HG02642 (cell line): ENCODE measurements around the gene KIF16B.
"Not testable (repeated sequence)": the region's sequence is repeated elsewhere in the genome, so short reads cannot be mapped to it uniquely, and the experiment has no call there.

ENCODE experiments used
- ATAC-seq: cut with Tn5 transposase; IDR thresholded peaks from one replicate; pipeline ENCODE4 v1.9.1; 2021; ENCODE audit warnings: mild to moderate bottlenecking; ENCODE audit not compliant: unreplicated experiment, poor library complexity

The KIF16B gene

GRCh38 chr20:16526433-16527380, 46.5 kb downstream of the KIF16B start:
- ATAC-seq = no peak

- not testable (repeated sequence) for ATAC-seq
Measured at GRCh38 chr20:16522651-16523050, 50.6 kb downstream of the KIF16B start.

GRCh38 chr20:16520154-16520553, 53.1 kb downstream of the KIF16B start:
- ATAC-seq = no peak

- not testable (repeated sequence) for ATAC-seq
Measured at GRCh38 chr20:16519673-16520072, 53.6 kb downstream of the KIF16B start.

- no peak for ATAC-seq
Measured at GRCh38 chr20:16518784-16519084, 54.5 kb downstream of the KIF16B start.

- no peak for ATAC-seq
Measured at GRCh38 chr20:16517946-16518783, 55.1 kb downstream of the KIF16B start.

GRCh38 chr20:16516794-16517193, 56.5 kb downstream of the KIF16B start:
- ATAC-seq = no peak

- ATAC-seq = no peak
Measured at GRCh38 chr20:16515046-16515445, 58.2 kb downstream of the KIF16B start.

- no peak for ATAC-seq
Measured at GRCh38 chr20:16514140-16514539, 59.1 kb downstream of the KIF16B start.

GRCh38 chr20:16505894-16506293, 67.4 kb downstream of the KIF16B start:
- ATAC-seq = no peak

GRCh38 chr20:16501301-16501700, 71.9 kb downstream of the KIF16B start:
- ATAC-seq = no peak

GRCh38 chr20:16500197-16500596, 73.1 kb downstream of the KIF16B start:
- no peak for ATAC-seq

GRCh38 chr20:16498526-16499253, 74.6 kb downstream of the KIF16B start:
- ATAC-seq = no peak

- ATAC-seq = no peak
Measured at GRCh38 chr20:16497896-16498295, 75.4 kb downstream of the KIF16B start.

- ATAC-seq = no peak
Measured at GRCh38 chr20:16493486-16493885, 79.8 kb downstream of the KIF16B start.

- ATAC-seq = peak; percentile 76
Measured at GRCh38 chr20:16491294-16491905, 81.8 kb downstream of the KIF16B start.

GRCh38 chr20:16490696-16491095, 82.6 kb downstream of the KIF16B start:
- no peak for ATAC-seq

- no peak for ATAC-seq
Measured at GRCh38 chr20:16488616-16489015, 84.6 kb downstream of the KIF16B start.

- ATAC-seq = no peak
Measured at GRCh38 chr20:16488086-16488485, 85.2 kb downstream of the KIF16B start.

- ATAC-seq = no peak
Measured at GRCh38 chr20:16486532-16486931, 86.7 kb downstream of the KIF16B start.
